ENCODE data around the gene PDE9A. TPM values are rescaled to one million over a fixed set of nuclear protein-coding genes. Genes with fewer than 3 reads are reported as not detected.

PDE9A gene
- total RNA-seq, 1 experiment from 2014 or later, result 31.9 TPM

DNA sequence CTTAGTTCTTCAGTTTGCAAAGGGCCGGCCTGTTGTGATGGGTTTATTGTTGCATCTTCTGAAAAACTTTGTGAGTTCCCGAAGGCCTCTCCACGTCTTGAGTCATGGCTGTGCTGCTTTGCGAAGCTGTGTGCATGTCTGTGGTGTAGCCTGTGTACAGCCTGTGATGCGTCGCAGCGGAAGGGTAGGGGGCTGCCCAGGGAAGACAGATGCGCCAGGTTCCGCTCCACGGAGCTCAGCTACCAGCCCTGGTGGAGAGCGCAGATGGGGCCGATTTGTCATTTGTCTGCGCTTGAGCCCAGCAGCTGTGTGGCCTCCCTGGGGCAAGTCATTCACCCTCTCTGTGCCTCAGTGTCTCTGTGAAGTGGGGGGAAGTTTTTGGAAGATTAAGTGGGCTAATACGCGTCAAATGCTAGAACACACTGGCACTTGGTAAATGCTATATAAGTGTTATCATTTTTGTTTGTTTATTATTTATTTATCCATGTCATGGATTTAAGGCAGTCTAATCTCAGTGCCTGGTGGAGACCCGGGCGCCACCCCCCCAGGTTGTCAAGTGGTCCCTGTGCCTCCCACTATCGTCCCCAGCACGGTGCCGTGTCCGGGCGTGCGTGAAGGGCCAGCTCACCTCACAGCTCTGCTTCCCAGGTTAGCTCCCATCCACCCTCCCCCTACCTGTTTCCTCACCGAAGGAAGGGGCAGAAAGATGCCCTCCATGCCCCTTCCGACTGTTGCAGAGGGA is 8.4 kb downstream of the PDE9A start:
- H2AK5ac ChIP-seq (ENCODE audit: insufficient read length, low read length), result no peak overlapping the region
- H3K4me2 ChIP-seq (ENCODE audit: insufficient read depth, insufficient read length, low read length), result no peak overlapping the region
- H3K23me2 ChIP-seq (ENCODE audit: insufficient read length, low read depth, low read length, poor library complexity, severe bottlenecking), result no peaks in the 10 kb centered on the region
- WGBS (ENCODE audit: extremely low coverage, insufficient read length, low lambda C conversion rate), result no CpG with 5 or more reads among the region's 25 CpGs
- peaks cover 21 to 26% of the 10 kb centered on the region in 2 experiments for H3K4me1 Mint-ChIP-seq
- H3K56ac ChIP-seq (ENCODE audit: insufficient read length, low read depth, low read length), result no peak overlapping the region
- no peak overlapping the region for H3K27ac ChIP-seq (ENCODE audit: insufficient read length, low read depth, low read length)
- no peak overlapping the region for H4K91ac ChIP-seq (ENCODE audit: insufficient read length, low read depth, low read length)
- H4K8ac ChIP-seq (replicated peaks; ENCODE audit: insufficient read length, low read depth, low read length), result peak overlapping the region; percentile 41
- H2AFZ ChIP-seq (ENCODE audit: low read length), result no peak overlapping the region
- H3K9me3 ChIP-seq (ENCODE audit: control insufficient read depth, low read depth, low read length), result no peaks in the 10 kb centered on the region
- H3K36me3 Mint-ChIP-seq (ENCODE audit: insufficient read depth in 1 of 3, low read depth in 3 of 3), result peaks cover 2 to 16% (median 10%) of the 10 kb centered on the region in 3 experiments
- peak overlapping the region; percentile 1 for H3K23ac ChIP-seq (ENCODE audit: insufficient read length, low read depth, low read length)
- peaks cover 16% of the 10 kb centered on the region; the same call in 1 of the 2 replicates for H3K79me2 ChIP-seq (ENCODE audit: insufficient read depth, low read length)
- H3K27me3 Mint-ChIP-seq (ENCODE audit: low read depth), result no peaks in the 10 kb centered on the region
- TF ChIP-seq, protein P1, sequence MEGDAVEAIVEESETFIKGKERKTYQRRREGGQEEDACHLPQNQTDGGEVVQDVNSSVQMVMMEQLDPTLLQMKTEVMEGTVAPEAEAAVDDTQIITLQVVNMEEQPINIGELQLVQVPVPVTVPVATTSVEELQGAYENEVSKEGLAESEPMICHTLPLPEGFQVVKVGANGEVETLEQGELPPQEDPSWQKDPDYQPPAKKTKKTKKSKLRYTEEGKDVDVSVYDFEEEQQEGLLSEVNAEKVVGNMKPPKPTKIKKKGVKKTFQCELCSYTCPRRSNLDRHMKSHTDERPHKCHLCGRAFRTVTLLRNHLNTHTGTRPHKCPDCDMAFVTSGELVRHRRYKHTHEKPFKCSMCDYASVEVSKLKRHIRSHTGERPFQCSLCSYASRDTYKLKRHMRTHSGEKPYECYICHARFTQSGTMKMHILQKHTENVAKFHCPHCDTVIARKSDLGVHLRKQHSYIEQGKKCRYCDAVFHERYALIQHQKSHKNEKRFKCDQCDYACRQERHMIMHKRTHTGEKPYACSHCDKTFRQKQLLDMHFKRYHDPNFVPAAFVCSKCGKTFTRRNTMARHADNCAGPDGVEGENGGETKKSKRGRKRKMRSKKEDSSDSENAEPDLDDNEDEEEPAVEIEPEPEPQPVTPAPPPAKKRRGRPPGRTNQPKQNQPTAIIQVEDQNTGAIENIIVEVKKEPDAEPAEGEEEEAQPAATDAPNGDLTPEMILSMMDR (conservative IDR thresholded peaks at IDR 0.05), result no peak
- H2BK15ac ChIP-seq (ENCODE audit: low read depth, low read length), result no peak overlapping the region
- no peak overlapping the region for H3K4ac ChIP-seq (ENCODE audit: low read depth, low read length)
- H3K27me3 ChIP-seq (ENCODE audit: insufficient read depth, low read length), result no peaks in the 10 kb centered on the region
- H2BK12ac ChIP-seq (ENCODE audit: insufficient read length, low read depth, low read length), result no peak overlapping the region
- peak overlapping the region; percentile 4 for H4K5ac ChIP-seq (ENCODE audit: insufficient read length, low read depth, low read length)
- no peak overlapping the region for H3K4me3 Mint-ChIP-seq
- no peak overlapping the region for H2BK5ac ChIP-seq (ENCODE audit: insufficient read length, low read length)
- H2BK20ac ChIP-seq (ENCODE audit: low read depth, low read length, poor library complexity, severe bottlenecking), result no peak overlapping the region
- H3T11ph ChIP-seq (ENCODE audit: low read length), result no peak overlapping the region
- DNase-seq, result no peak
- H3K18ac ChIP-seq (ENCODE audit: insufficient read length, low read depth, low read length), result no peak overlapping the region
- no peak overlapping the region for H2BK120ac ChIP-seq (ENCODE audit: low read depth, low read length, poor library complexity, severe bottlenecking)
- peaks cover 7% of the 10 kb centered on the region for H4K20me1 ChIP-seq (ENCODE audit: control insufficient read depth, insufficient read depth, insufficient read length)
- no peak overlapping the region for H3K14ac ChIP-seq (ENCODE audit: insufficient read depth, low read length)
- no peaks in the 10 kb centered on the region for H3K4me1 ChIP-seq (ENCODE audit: insufficient read depth, low read length)
- H3K9me3 Mint-ChIP-seq, result no peaks in the 10 kb centered on the region
- H3K27ac Mint-ChIP-seq, result peak overlapping the region; percentile 25 to 64 (median 36); a peak in 1 of 7 replicates
- no peak overlapping the region for H3K9ac ChIP-seq (ENCODE audit: extremely low read depth, insufficient read length, low read length)
- no peaks in the 10 kb centered on the region for H3K79me1 ChIP-seq (ENCODE audit: insufficient read depth, low read depth, low read length, poor library complexity, severe bottlenecking)
